Keratinocyte (primary cell): ENCODE measurements around the gene CLSTN2. TPM values are rescaled to one million over a fixed set of nuclear protein-coding genes. Genes with fewer than 3 reads are reported as not detected.
A peak's percentile ranks its signal among the peaks of the same experiment; 100 is the strongest.

Experiments
- DNase-seq: peaks from one replicate; pipeline ENCODE4 v3.0.0-alpha.2; 2011; ENCODE audit warnings: low read depth, missing footprints, low spot score
- FAIRE-seq: peaks from 2 replicates; lab custom pipeline; 2011; peaks lifted over from hg19 to GRCh38; lab: Jason Lieb, UNC
- H2AFZ ChIP-seq: 2 replicates; pipeline ENCODE4 v1.6.0; 2012; ENCODE audit warnings: low read length, control low read depth, inconsistent platforms; ENCODE audit not compliant: control insufficient read depth
- H3K27ac ChIP-seq: 2 replicates; pipeline ENCODE4 v1.5.1; 2011; ENCODE audit warnings: low read length; ENCODE audit not compliant: control insufficient read depth, insufficient read depth
- H3K27me3 ChIP-seq: 3 replicates; pipeline ENCODE4 v1.6.0; 2011; ENCODE audit warnings: low read length; ENCODE audit not compliant: control insufficient read depth, insufficient read depth; ENCODE audit errors: extremely low read depth
- H3K36me3 ChIP-seq, 2 experiments: 2 replicates in 1 of 2; 3 replicates in 1 of 2; pipeline ENCODE4 v1.5.1; 2011; ENCODE audit warnings: low read length in 2 of 2, mild to moderate bottlenecking in 1 of 2; ENCODE audit not compliant: control insufficient read depth in 2 of 2, insufficient read depth in 2 of 2; ENCODE audit errors: extremely low read depth in 1 of 2
- H3K4me1 ChIP-seq: 3 replicates; pipeline ENCODE4 v1.5.1; 2011; ENCODE audit warnings: low read length; ENCODE audit not compliant: control insufficient read depth, insufficient read depth; ENCODE audit errors: extremely low read depth
- H3K4me2 ChIP-seq: 3 replicates; pipeline ENCODE4 v1.6.0; 2011; ENCODE audit warnings: low read depth, low read length; ENCODE audit not compliant: control insufficient read depth, insufficient read depth; ENCODE audit errors: extremely low read depth
- H3K4me3 ChIP-seq, 3 experiments: fragments of 200-600 bp in 1 of 3; sonication (generic) in 1 of 3; 2 replicates in 2 of 3; 3 replicates in 1 of 3; pipeline ENCODE4 v1.5.1; 2011 to 2016; ENCODE audit warnings: low read length in 3 of 3, mild to moderate bottlenecking in 3 of 3, control low read depth in 2 of 3, inconsistent platforms in 1 of 3, low read depth in 1 of 3, mixed read lengths in 1 of 3, mixed run types in 1 of 3, moderate library complexity in 1 of 3; ENCODE audit not compliant: control insufficient read depth in 2 of 3, insufficient read depth in 2 of 3; ENCODE audit errors: extremely low read depth in 1 of 3
- H3K79me2 ChIP-seq: 2 replicates; pipeline ENCODE4 v1.6.0; 2012; ENCODE audit warnings: low read length; ENCODE audit not compliant: control insufficient read depth, insufficient read depth
- H3K9ac ChIP-seq: 3 replicates; pipeline ENCODE4 v1.6.0; 2011; ENCODE audit warnings: low read length; ENCODE audit not compliant: control insufficient read depth, insufficient read depth; ENCODE audit errors: extremely low read depth
- H3K9me1 ChIP-seq: 3 replicates; pipeline ENCODE4 v1.6.0; 2011; ENCODE audit warnings: low read length; ENCODE audit not compliant: control insufficient read depth, insufficient read depth; ENCODE audit errors: extremely low read depth
- H3K9me3 ChIP-seq: 2 replicates; pipeline ENCODE4 v1.5.1; 2012; ENCODE audit warnings: low read depth, low read length; ENCODE audit not compliant: control insufficient read depth
- H4K20me1 ChIP-seq: 3 replicates; pipeline ENCODE4 v1.6.0; 2011; ENCODE audit warnings: low read length; ENCODE audit not compliant: control insufficient read depth, insufficient read depth; ENCODE audit errors: extremely low read depth
- CTCF ChIP-seq, 3 experiments: IDR thresholded peaks in 1 of 3; conservative IDR thresholded peaks in 1 of 3; optimal IDR thresholded peaks in 1 of 3; 2 replicates in 2 of 3; 3 replicates in 1 of 3; pipeline versions ENCODE3 to v1.5.1; 2011; ENCODE audit warnings: low read length in 3 of 3, mild to moderate bottlenecking in 3 of 3, moderate library complexity in 2 of 3, control low read depth in 1 of 3, inconsistent platforms in 1 of 3; ENCODE audit not compliant: insufficient read depth in 2 of 3; ENCODE audit errors: extremely low read depth in 1 of 3
- EZH2 ChIP-seq: IDR thresholded peaks from one replicate; pipeline ENCODE4 v1.6.1; 2012; ENCODE audit warnings: inconsistent platforms, mild to moderate bottlenecking, low read length, moderate library complexity
- dilution Hi-C: fragments of 300-500 bp; cut with MboI; formaldehyde crosslinking; loops from one replicate; pipeline ENCODE4 v1.7.0; 2020; ENCODE audit warnings: low sequenced_read_pairs; ENCODE audit not compliant: extremely low pct_ligation_motif_present
- polyA plus RNA-seq, 5 experiments: library from polyadenylated mRNA; depleted of rRNA in 3 of 5; stranded (reverse) in 3 of 5; stranded (forward) in 1 of 5; unstranded in 1 of 5; fragments of >200 nt; gene quantifications; 1 replicate in 1 of 5; 2 replicates in 3 of 5; 3 replicates in 1 of 5; pipeline versions ENCODE4 v1.2.1 to v1.2.3, GENCODE V29; 2011 to 2012; ENCODE audit warnings: missing spikeins in 2 of 5, low read depth in 1 of 5, low replicate concordance in 1 of 5

Gene CLSTN2
- polyA plus RNA-seq, 1 donor (not counting 4 experiments of a cell fraction or from before 2014, with no cell fraction given) = 0.09 TPM

GRCh38 chr3:140276703-140277102 lies 341.7 kb downstream of the CLSTN2 start:
- Histone ChIP-seq H3K9me3 (no peaks in the 10 kb centered on the region), H2AFZ (no peak overlapping the region), H4K20me1 (no peaks in the 10 kb centered on the region), H3K27ac (no peak overlapping the region), H3K79me2 (no peaks in the 10 kb centered on the region), H3K4me3 (no peak overlapping the region), H3K4me2 (no peak overlapping the region), H3K9ac (no peak overlapping the region), H3K36me3 (no peaks in the 10 kb centered on the region), H3K27me3 (peaks cover 5% of the 10 kb centered on the region), H3K9me1 (no peaks in the 10 kb centered on the region), H3K4me1 (peaks cover 5% of the 10 kb centered on the region)
- FAIRE-seq (peak; percentile 53), DNase-seq (no peak)
- TF ChIP-seq CTCF (optimal IDR thresholded peaks at IDR 0.05 in 1 of 3, IDR thresholded peaks at IDR 0.05 in 1 of 3, conservative IDR thresholded peaks at IDR 0.05 in 1 of 3; ENCODE audit: extremely low read depth in 1 of 3, insufficient read depth in 2 of 3, low read length in 3 of 3) (peak; percentile 44 to 51 (median 47)), EZH2 (no peak)
- dilution Hi-C loops = no loop called here

GRCh38 chr3:140277886-140278285 lies 342.9 kb downstream of the CLSTN2 start:
- dilution Hi-C loops = no loop called here
- no peaks in the 10 kb centered on the region for H3K9me3 ChIP-seq
- no peaks in the 10 kb centered on the region for H3K79me2 ChIP-seq
- H3K9me1 ChIP-seq = no peaks in the 10 kb centered on the region
- no peak overlapping the region for H3K4me3 ChIP-seq
- H3K27me3 ChIP-seq = peaks cover 5% of the 10 kb centered on the region
- H3K4me1 ChIP-seq = peaks cover 5% of the 10 kb centered on the region
- no peaks in the 10 kb centered on the region for H3K36me3 ChIP-seq
- H2AFZ ChIP-seq = no peak overlapping the region
- H3K27ac ChIP-seq = no peak overlapping the region
- no peak overlapping the region for H3K9ac ChIP-seq
- FAIRE-seq = no peak
- DNase-seq = no peak
- no peak overlapping the region for H3K4me2 ChIP-seq
- no peak for TF ChIP-seq CTCF (optimal IDR thresholded peaks at IDR 0.05 in 1 of 3, IDR thresholded peaks at IDR 0.05 in 1 of 3, conservative IDR thresholded peaks at IDR 0.05 in 1 of 3; ENCODE audit: extremely low read depth in 1 of 3, insufficient read depth in 2 of 3, low read length in 3 of 3)
- TF ChIP-seq EZH2 = no peak
- H4K20me1 ChIP-seq = no peaks in the 10 kb centered on the region
